IPS-18a (cell line): ENCODE measurements around the gene CTRL.

Experiments used
- H3K27ac ChIP-seq: one replicate; pipeline ENCODE4 v1.5.1; 2013; ENCODE audit warnings: low read length
- H3K27me3 ChIP-seq: one replicate; pipeline ENCODE4 v1.6.1; 2013; ENCODE audit warnings: mild to moderate bottlenecking, low read length; ENCODE audit not compliant: control insufficient read depth, insufficient read depth
- H3K36me3 ChIP-seq: one replicate; pipeline ENCODE4 v1.6.1; 2013; ENCODE audit warnings: low read depth, low read length; ENCODE audit not compliant: control insufficient read depth
- H3K4me1 ChIP-seq: one replicate; pipeline ENCODE4 v1.6.1; 2013; ENCODE audit warnings: low read depth, low read length; ENCODE audit not compliant: control insufficient read depth
- H3K4me3 ChIP-seq: one replicate; pipeline ENCODE4 v1.5.1; 2013; ENCODE audit warnings: low read length
- H3K9ac ChIP-seq: one replicate; pipeline ENCODE4 v1.6.1; 2013; ENCODE audit warnings: mild to moderate bottlenecking, low read length, moderate library complexity
- H3K9me3 ChIP-seq: one replicate; pipeline ENCODE4 v1.6.1; 2013; ENCODE audit warnings: low read depth, low read length; ENCODE audit not compliant: control insufficient read depth

Gene CTRL

GRCh38 chr16:67957622-67958021, 26.0 kb upstream of the CTRL start:
- no peak overlapping the region for H3K4me3 ChIP-seq
- no peak overlapping the region for H3K9ac ChIP-seq
- H3K4me1 ChIP-seq, result no peaks in the 10 kb centered on the region
- H3K36me3 ChIP-seq, result peaks cover 40% of the 10 kb centered on the region
- H3K27me3 ChIP-seq, result no peaks in the 10 kb centered on the region
- H3K27ac ChIP-seq, result no peak overlapping the region
- H3K9me3 ChIP-seq, result no peaks in the 10 kb centered on the region

- Histone ChIP-seq H3K9ac (no peak overlapping the region), H3K4me3 (no peak overlapping the region), H3K36me3 (peaks cover 39% of the 10 kb centered on the region), H3K27ac (no peak overlapping the region), H3K9me3 (no peaks in the 10 kb centered on the region), H3K4me1 (no peaks in the 10 kb centered on the region), H3K27me3 (no peaks in the 10 kb centered on the region)
Measured at GRCh38 chr16:67954421-67955196, 22.9 kb upstream of the CTRL start.

- Histone ChIP-seq H3K9me3 (no peaks in the 10 kb centered on the region), H3K27me3 (no peaks in the 10 kb centered on the region), H3K36me3 (peaks cover 32% of the 10 kb centered on the region), H3K4me3 (no peak overlapping the region), H3K4me1 (no peaks in the 10 kb centered on the region), H3K27ac (no peak overlapping the region), H3K9ac (no peak overlapping the region)
Measured at GRCh38 chr16:67953641-67954375, 22.1 kb upstream of the CTRL start.

GRCh38 chr16:67951485-67951884, 19.8 kb upstream of the CTRL start:
- H3K36me3 ChIP-seq, result peaks cover 36% of the 10 kb centered on the region

GRCh38 chr16:67950335-67950843, 18.7 kb upstream of the CTRL start:
- Histone ChIP-seq H3K4me1 (no peaks in the 10 kb centered on the region), H3K9me3 (no peaks in the 10 kb centered on the region), H3K36me3 (peaks cover 45% of the 10 kb centered on the region)

More at GRCh38 chr16:67951485-67951884, 19.8 kb upstream of the CTRL start:
- no peak overlapping the region for H3K4me3 ChIP-seq
- no peak overlapping the region for H3K27ac ChIP-seq
- H3K4me1 ChIP-seq, result no peaks in the 10 kb centered on the region
- no peaks in the 10 kb centered on the region for H3K27me3 ChIP-seq
- H3K9ac ChIP-seq, result no peak overlapping the region
- H3K9me3 ChIP-seq, result no peaks in the 10 kb centered on the region

GRCh38 chr16:67949645-67950044, 18.0 kb upstream of the CTRL start:
- H3K27ac ChIP-seq, result no peak overlapping the region
- no peak overlapping the region for H3K9ac ChIP-seq
- no peaks in the 10 kb centered on the region for H3K9me3 ChIP-seq
- H3K4me1 ChIP-seq, result no peaks in the 10 kb centered on the region
- H3K4me3 ChIP-seq, result no peak overlapping the region
- H3K27me3 ChIP-seq, result no peaks in the 10 kb centered on the region
- H3K36me3 ChIP-seq, result peaks cover 51% of the 10 kb centered on the region

More at GRCh38 chr16:67950335-67950843, 18.7 kb upstream of the CTRL start:
- no peak overlapping the region for H3K9ac ChIP-seq
- no peak overlapping the region for H3K27ac ChIP-seq
- H3K27me3 ChIP-seq, result no peaks in the 10 kb centered on the region
- no peak overlapping the region for H3K4me3 ChIP-seq

- Histone ChIP-seq H3K27me3 (no peaks in the 10 kb centered on the region), H3K4me1 (no peaks in the 10 kb centered on the region), H3K9me3 (no peaks in the 10 kb centered on the region), H3K36me3 (peaks cover 43% of the 10 kb centered on the region), H3K4me3 (no peak overlapping the region), H3K27ac (no peak overlapping the region), H3K9ac (no peak overlapping the region)
Measured at GRCh38 chr16:67948015-67948414, 16.4 kb upstream of the CTRL start.

- Histone ChIP-seq H3K27ac (no peak overlapping the region), H3K4me1 (no peaks in the 10 kb centered on the region), H3K27me3 (no peaks in the 10 kb centered on the region), H3K4me3 (no peak overlapping the region), H3K9ac (no peak overlapping the region), H3K36me3 (peaks cover 47% of the 10 kb centered on the region), H3K9me3 (no peaks in the 10 kb centered on the region)
Measured at GRCh38 chr16:67946966-67947558, 15.4 kb upstream of the CTRL start.

- H3K36me3 ChIP-seq, result peaks cover 42% of the 10 kb centered on the region
- H3K9ac ChIP-seq, result no peak overlapping the region
- no peaks in the 10 kb centered on the region for H3K4me1 ChIP-seq
- no peak overlapping the region for H3K4me3 ChIP-seq
- H3K27me3 ChIP-seq, result no peaks in the 10 kb centered on the region
- no peak overlapping the region for H3K27ac ChIP-seq
- no peaks in the 10 kb centered on the region for H3K9me3 ChIP-seq
Measured at GRCh38 chr16:67946128-67946569, 14.5 kb upstream of the CTRL start.

- Histone ChIP-seq H3K36me3 (peaks cover 35% of the 10 kb centered on the region), H3K27me3 (no peaks in the 10 kb centered on the region), H3K9ac (no peak overlapping the region), H3K27ac (no peak overlapping the region), H3K9me3 (no peaks in the 10 kb centered on the region), H3K4me3 (no peak overlapping the region), H3K4me1 (no peaks in the 10 kb centered on the region)
Measured at GRCh38 chr16:67945392-67945933, 13.8 kb upstream of the CTRL start.

GRCh38 chr16:67944690-67945391, 13.2 kb upstream of the CTRL start:
- Histone ChIP-seq H3K4me1 (no peaks in the 10 kb centered on the region), H3K27me3 (no peaks in the 10 kb centered on the region), H3K9ac (no peak overlapping the region), H3K36me3 (peaks cover 29% of the 10 kb centered on the region), H3K4me3 (no peak overlapping the region), H3K27ac (no peak overlapping the region), H3K9me3 (no peaks in the 10 kb centered on the region)
